Erythroblast (primary cell): ENCODE data around the gene TAF10.

Experiments used
- DNase-seq, 2 experiments: peaks; one replicate each; lab custom pipeline; 2025; lab: John Stamatoyannopoulos, UW
- GATA1 ChIP-seq: IDR thresholded peaks from 2 replicates; pipeline ENCODE4 v1.6.1; 2011; ENCODE audit warnings: low read depth, mild to moderate bottlenecking, control low read depth, low read length, moderate library complexity
- POLR2A ChIP-seq: IDR thresholded peaks from 2 replicates; pipeline ENCODE4 v1.6.1; 2011; ENCODE audit warnings: mild to moderate bottlenecking, low read length

The TAF10 gene

DNA sequence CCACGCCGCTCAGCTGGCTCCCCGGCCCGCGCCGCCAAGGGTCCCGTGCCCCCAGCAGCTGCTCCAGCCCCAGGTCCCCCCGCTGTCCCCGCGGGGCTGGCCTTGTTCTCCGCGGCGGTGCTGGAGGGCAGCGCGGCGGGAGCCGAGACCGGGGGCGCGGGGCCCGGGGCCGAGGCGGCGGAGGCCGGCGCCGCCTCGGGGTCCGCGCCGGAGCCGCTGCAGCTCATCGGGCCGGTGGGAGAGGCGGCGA lies 128 bp downstream of the TAF10 start:
- TF ChIP-seq GATA1: no peak
- TF ChIP-seq POLR2A: no peak
- no peak for DNase-seq

DNA sequence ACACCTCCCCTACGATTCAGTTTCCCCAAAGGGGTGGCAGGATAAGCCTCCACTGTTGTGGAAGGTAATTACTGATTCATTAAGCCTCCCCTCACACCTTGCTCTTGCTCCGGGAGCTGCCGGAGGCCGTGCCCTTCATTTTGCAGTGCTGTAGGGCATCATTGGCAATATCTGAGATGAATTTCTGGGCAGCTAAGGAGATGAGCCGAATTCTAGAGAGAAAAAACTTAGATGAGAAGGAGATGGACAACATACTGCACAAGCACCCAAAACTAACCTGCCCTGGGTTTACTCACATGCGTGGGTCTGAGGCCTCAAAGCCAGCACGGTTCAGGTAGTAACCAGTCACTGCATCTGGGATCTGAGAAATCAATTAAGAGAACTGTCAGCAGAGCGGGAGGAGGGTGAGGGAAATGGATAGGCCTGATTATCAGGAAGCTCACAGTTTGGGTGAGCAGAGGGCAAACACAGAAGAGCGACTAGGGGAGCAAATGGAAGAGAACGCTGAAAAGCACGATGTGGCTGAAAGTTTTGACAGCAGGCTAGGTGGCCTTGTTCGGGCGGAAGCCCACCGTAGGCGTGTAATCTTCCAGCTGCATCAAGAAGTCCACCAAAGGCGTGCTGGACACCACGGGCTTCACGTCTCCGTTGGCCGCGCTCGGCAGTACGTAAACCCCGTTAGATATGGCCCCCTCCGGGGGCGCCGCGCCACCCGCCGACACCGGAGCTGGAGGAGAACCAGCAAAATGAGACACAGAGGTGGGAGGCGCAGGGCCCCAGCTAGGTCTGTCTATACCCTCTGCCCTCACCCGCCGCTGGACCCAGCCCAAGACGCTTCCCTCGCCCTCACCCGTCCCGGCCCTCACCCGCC lies 689 bp downstream of the TAF10 start:
- TF ChIP-seq GATA1 (no peak), POLR2A (no peak)
- peak; percentile 60 to 71 for DNase-seq

GRCh38 chr11:6610591-6610990 lies 1.4 kb downstream of the TAF10 start:
- no peak for DNase-seq
- TF ChIP-seq POLR2A (no peak), GATA1 (no peak)

DNA sequence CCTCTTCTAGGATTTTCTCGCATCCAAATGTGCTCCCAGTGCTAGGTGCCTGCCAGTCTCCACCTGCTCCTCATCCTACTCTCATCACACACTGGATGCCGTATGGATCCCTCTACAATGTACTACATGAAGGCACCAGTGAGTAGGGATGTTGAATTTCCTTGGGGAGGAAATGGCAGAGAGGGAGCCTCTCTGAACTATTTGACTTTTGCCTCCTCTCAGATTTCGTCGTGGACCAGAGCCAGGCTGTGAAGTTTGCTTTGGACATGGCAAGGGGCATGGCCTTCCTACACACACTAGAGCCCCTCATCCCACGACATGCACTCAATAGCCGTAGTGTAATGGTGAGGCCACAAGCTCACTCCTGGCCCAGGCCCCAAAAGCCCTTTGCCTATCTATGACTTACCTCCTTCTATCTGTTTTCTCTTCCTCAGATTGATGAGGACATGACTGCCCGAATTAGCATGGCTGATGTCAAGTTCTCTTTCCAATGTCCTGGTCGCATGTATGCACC lies 2.5 kb downstream of the TAF10 start:
- DNase-seq: no peak
- TF ChIP-seq POLR2A (peak; percentile 28), GATA1 (no peak)

DNA sequence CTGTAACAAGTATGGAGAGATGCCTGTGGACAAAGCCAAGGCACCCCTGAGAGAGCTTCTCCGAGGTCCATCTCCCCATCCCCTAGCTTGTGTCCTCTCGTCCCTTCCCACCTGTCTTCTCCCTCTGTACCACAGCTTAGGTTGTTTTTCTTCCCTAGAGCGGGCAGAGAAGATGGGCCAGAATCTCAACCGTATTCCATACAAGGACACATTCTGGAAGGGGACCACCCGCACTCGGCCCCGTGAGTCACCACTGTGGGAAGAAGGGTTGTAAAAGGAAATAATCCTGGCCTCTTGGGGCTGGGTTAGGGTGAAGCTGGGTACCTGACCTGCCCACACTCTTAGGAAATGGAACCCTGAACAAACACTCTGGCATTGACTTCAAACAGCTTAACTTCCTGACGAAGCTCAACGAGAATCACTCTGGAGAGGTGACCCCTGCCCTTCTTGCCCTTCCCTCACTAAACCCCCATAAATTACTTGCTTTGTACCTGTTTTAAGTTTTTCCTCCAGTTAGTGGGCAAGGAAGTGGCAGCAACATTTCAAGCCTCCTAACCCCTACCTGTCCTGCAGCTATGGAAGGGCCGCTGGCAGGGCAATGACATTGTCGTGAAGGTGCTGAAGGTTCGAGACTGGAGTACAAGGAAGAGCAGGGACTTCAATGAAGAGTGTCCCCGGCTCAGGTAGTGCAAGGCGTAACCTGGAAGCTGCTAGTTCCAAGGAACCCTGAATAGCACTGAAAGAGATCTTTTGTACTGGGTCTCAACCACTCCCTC lies 3.1 kb downstream of the TAF10 start:
- TF ChIP-seq POLR2A: no peak
- no peak for TF ChIP-seq GATA1
- DNase-seq: no peak

GRCh38 chr11:6608011-6608410 lies 4.0 kb downstream of the TAF10 start:
- no peak for DNase-seq
- TF ChIP-seq GATA1 (no peak), POLR2A (peak; percentile 25)

DNA sequence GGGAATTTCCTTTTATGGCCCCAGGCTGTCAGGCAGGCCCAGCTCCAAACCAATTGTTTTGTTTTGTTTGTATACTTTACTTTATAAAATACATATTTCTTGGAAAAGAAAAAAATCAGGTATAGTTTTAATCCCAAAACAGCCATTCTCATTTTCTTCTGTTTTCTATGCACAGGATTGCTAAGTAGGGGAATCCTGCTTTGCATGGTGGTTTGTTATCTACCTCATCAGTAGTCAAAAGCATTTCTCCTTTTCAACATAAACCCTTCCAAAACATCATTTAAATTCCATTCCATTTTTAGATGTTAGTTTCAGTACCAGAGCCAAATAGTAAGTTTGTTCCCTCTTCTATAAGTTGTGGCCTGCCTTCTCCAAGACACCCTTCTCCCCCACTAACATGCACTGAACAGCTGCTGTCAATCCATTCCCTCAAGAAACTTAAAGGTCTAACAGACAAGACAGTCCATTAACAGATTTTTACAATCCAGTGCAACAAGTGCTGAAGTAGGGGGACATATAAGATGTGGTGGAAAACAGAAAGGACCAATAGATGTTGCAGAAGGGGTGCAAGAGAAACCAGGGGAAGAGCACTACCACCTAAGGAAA lies 4.7 kb downstream of the TAF10 start:
- DNase-seq: no peak
- TF ChIP-seq POLR2A: no peak
- no peak for TF ChIP-seq GATA1

DNA sequence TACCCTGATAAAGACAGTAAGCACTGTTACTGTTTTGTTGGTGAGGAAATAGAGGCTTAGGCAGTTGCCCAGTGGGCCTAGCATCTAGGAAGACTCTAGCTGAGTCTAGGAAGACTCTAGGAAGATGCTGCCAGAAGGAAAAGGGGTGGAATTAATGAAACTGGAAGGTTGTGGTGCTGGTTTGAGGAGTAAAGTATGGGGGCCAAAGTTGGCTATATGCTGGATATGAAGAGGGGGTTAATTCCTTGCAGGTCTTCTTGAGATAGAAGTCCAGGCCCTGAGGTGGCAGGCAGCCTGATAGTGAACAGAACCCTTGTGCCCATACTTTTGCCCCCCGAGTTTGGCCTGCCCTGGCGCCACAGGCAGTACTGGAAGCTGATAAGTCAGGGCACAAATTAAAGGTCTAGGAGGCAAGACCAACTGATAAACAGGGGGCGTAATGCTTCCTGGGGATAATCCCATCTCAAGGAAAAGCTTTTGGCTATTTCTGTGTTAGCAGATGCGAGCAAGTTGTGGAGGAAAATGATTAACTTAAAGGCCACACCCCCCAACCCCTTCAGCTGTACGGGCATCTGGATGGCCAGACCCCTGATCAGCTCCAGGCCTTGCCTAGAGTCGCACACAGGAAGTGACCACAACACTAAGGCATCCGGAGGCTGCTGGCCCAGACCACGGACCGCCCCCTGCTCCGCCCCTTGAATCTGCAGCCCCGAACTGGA lies 5.4 kb downstream of the TAF10 start:
- peak; percentile 52 to 69 for DNase-seq
- TF ChIP-seq GATA1 (no peak), POLR2A (no peak)

- TF ChIP-seq GATA1 (no peak), POLR2A (no peak)
- DNase-seq: no peak
Observed at GRCh38 chr11:6604790-6605189, 7.2 kb downstream of the TAF10 start.

- peak; percentile 70 for DNase-seq
- TF ChIP-seq POLR2A (no peak), GATA1 (no peak)
Observed at GRCh38 chr11:6604081-6604626, 7.9 kb downstream of the TAF10 start.

- DNase-seq: peak; percentile 91 to 95
- TF ChIP-seq POLR2A: peak; percentile 79
- TF ChIP-seq GATA1: no peak
Observed at GRCh38 chr11:6603287-6604080, 8.5 kb downstream of the TAF10 start, which contains the start of the genes ILK and RRP8. Gene ILK (plus strand): TSS chr11:6603774. CDS start chr11:6604272, 498 bp downstream. Gene RRP8 (minus strand): TSS chr11:6603616. CDS start chr11:6603502, 114 bp downstream.
